ENCODE data around the gene RFX3.

The RFX3 gene

GRCh38 chr9:3513265-3513818 lies 12.5 kb downstream of the RFX3 start (continued):
- no peak for TF ChIP-seq ZNF350 (tag by site-specific recombination; IDR thresholded peaks at IDR 0.05)
- no peak for TF ChIP-seq ZNF747 (tag by site-specific recombination; IDR thresholded peaks at IDR 0.05)
- TF ChIP-seq PRDM10 (tag by site-specific recombination; IDR thresholded peaks at IDR 0.05) = no peak
- no peak for TF ChIP-seq ZNF155 (tag by site-specific recombination; IDR thresholded peaks at IDR 0.05)
- TF ChIP-seq, protein P1, sequence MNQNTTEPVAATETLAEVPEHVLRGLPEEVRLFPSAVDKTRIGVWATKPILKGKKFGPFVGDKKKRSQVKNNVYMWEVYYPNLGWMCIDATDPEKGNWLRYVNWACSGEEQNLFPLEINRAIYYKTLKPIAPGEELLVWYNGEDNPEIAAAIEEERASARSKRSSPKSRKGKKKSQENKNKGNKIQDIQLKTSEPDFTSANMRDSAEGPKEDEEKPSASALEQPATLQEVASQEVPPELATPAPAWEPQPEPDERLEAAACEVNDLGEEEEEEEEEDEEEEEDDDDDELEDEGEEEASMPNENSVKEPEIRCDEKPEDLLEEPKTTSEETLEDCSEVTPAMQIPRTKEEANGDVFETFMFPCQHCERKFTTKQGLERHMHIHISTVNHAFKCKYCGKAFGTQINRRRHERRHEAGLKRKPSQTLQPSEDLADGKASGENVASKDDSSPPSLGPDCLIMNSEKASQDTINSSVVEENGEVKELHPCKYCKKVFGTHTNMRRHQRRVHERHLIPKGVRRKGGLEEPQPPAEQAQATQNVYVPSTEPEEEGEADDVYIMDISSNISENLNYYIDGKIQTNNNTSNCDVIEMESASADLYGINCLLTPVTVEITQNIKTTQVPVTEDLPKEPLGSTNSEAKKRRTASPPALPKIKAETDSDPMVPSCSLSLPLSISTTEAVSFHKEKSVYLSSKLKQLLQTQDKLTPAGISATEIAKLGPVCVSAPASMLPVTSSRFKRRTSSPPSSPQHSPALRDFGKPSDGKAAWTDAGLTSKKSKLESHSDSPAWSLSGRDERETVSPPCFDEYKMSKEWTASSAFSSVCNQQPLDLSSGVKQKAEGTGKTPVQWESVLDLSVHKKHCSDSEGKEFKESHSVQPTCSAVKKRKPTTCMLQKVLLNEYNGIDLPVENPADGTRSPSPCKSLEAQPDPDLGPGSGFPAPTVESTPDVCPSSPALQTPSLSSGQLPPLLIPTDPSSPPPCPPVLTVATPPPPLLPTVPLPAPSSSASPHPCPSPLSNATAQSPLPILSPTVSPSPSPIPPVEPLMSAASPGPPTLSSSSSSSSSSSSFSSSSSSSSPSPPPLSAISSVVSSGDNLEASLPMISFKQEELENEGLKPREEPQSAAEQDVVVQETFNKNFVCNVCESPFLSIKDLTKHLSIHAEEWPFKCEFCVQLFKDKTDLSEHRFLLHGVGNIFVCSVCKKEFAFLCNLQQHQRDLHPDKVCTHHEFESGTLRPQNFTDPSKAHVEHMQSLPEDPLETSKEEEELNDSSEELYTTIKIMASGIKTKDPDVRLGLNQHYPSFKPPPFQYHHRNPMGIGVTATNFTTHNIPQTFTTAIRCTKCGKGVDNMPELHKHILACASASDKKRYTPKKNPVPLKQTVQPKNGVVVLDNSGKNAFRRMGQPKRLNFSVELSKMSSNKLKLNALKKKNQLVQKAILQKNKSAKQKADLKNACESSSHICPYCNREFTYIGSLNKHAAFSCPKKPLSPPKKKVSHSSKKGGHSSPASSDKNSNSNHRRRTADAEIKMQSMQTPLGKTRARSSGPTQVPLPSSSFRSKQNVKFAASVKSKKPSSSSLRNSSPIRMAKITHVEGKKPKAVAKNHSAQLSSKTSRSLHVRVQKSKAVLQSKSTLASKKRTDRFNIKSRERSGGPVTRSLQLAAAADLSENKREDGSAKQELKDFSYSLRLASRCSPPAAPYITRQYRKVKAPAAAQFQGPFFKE (tag by site-specific recombination; IDR thresholded peaks at IDR 0.05; ENCODE audit: borderline replicate concordance) = no peak
- TF ChIP-seq SETDB1 (IDR thresholded peaks at IDR 0.05; ENCODE audit: insufficient read length, low read length) = no peak
- TF ChIP-seq ZNF223 (tag by site-specific recombination; IDR thresholded peaks at IDR 0.05) = no peak
- TF ChIP-seq ZNF248 (tag by site-specific recombination; IDR thresholded peaks at IDR 0.05) = no peak
- TF ChIP-seq ZNF221 (tag by site-specific recombination; IDR thresholded peaks at IDR 0.05; ENCODE audit: borderline replicate concordance) = no peak
- no peak for TF ChIP-seq ZNF121 (tag by site-specific recombination; IDR thresholded peaks at IDR 0.05)
- no peak for TF ChIP-seq ZNF37A (tag by site-specific recombination; IDR thresholded peaks at IDR 0.05)
- TF ChIP-seq BCL11A (tag by site-specific recombination; IDR thresholded peaks at IDR 0.05; ENCODE audit: low read depth) = no peak
- peak; percentile 61; the same call in 1 of the 2 replicates for TF ChIP-seq PRDM6 (tag by site-specific recombination; IDR thresholded peaks at IDR 0.05)

DNA sequence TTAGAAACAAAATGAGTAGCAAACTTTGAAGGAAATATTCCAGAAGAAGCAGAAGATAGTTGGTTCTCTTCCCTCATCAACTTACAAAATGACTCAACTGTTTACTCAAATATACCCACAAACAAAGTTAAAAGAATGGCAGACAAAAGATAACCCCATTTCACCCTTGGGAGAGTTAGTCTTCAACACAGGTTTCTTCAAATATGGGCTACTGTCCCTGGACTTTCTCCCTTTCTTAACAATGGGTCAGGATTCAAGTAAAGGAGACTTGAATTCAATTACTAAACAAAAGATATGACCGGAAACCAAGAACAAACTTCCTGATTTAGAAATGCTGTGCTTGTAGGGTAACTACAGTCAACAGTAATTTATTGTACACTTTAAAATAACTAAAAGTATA lies 14.2 kb downstream of the RFX3 start:
- H3K27ac ChIP-seq (ENCODE audit: extremely low read depth, low read depth, low read length) = no peak overlapping the region
- H3K4me1 ChIP-seq (ENCODE audit: control insufficient read depth, insufficient read depth, low read length) = peaks cover 9% of the 10 kb centered on the region
- ChIA-PET CTCF (interaction anchor here (1.5 kb wide), 1 partner anchor 70 kb away, joined by 4 read pairs; no protein-coding TSS in a partner anchor), POLR2A (no interaction called here)
- no peaks in the 10 kb centered on the region for H3K9me3 ChIP-seq (ENCODE audit: control insufficient read depth, insufficient read depth, low read depth, low read length)
- H3K4me3 ChIP-seq (ENCODE audit: low read depth, low read length) = no peak overlapping the region
- TF ChIP-seq ZNF785 (tag by site-specific recombination; IDR thresholded peaks at IDR 0.05) (no peak), PRDM1 (tag by site-specific recombination; IDR thresholded peaks at IDR 0.05) (peak; percentile 56; the same call in 1 of the 2 replicates), KLF10 (tag by site-specific recombination; IDR thresholded peaks at IDR 0.05) (no peak), ZNF2 (tag by site-specific recombination; IDR thresholded peaks at IDR 0.05) (no peak), ZNF518A (tag by site-specific recombination; conservative IDR thresholded peaks at IDR 0.05; ENCODE audit: low read depth) (no peak), ZNF530 (tag by site-specific recombination; IDR thresholded peaks at IDR 0.05; ENCODE audit: low read depth) (no peak)
- H3K36me3 ChIP-seq (ENCODE audit: control insufficient read depth in 2 of 2, insufficient read depth in 1 of 2, low read length in 2 of 2) = no peaks in the 10 kb centered on the region
